ENCODE results near the gene FAM151A. TPM values are rescaled to one million over a fixed set of nuclear protein-coding genes. Genes with fewer than 3 reads are reported as not detected.

Gene FAM151A
- total and polyA plus RNA-seq, 2 experiments from 2014 or later = 0.10 TPM; not detected in 1

- TF ChIP-seq, protein P1, sequence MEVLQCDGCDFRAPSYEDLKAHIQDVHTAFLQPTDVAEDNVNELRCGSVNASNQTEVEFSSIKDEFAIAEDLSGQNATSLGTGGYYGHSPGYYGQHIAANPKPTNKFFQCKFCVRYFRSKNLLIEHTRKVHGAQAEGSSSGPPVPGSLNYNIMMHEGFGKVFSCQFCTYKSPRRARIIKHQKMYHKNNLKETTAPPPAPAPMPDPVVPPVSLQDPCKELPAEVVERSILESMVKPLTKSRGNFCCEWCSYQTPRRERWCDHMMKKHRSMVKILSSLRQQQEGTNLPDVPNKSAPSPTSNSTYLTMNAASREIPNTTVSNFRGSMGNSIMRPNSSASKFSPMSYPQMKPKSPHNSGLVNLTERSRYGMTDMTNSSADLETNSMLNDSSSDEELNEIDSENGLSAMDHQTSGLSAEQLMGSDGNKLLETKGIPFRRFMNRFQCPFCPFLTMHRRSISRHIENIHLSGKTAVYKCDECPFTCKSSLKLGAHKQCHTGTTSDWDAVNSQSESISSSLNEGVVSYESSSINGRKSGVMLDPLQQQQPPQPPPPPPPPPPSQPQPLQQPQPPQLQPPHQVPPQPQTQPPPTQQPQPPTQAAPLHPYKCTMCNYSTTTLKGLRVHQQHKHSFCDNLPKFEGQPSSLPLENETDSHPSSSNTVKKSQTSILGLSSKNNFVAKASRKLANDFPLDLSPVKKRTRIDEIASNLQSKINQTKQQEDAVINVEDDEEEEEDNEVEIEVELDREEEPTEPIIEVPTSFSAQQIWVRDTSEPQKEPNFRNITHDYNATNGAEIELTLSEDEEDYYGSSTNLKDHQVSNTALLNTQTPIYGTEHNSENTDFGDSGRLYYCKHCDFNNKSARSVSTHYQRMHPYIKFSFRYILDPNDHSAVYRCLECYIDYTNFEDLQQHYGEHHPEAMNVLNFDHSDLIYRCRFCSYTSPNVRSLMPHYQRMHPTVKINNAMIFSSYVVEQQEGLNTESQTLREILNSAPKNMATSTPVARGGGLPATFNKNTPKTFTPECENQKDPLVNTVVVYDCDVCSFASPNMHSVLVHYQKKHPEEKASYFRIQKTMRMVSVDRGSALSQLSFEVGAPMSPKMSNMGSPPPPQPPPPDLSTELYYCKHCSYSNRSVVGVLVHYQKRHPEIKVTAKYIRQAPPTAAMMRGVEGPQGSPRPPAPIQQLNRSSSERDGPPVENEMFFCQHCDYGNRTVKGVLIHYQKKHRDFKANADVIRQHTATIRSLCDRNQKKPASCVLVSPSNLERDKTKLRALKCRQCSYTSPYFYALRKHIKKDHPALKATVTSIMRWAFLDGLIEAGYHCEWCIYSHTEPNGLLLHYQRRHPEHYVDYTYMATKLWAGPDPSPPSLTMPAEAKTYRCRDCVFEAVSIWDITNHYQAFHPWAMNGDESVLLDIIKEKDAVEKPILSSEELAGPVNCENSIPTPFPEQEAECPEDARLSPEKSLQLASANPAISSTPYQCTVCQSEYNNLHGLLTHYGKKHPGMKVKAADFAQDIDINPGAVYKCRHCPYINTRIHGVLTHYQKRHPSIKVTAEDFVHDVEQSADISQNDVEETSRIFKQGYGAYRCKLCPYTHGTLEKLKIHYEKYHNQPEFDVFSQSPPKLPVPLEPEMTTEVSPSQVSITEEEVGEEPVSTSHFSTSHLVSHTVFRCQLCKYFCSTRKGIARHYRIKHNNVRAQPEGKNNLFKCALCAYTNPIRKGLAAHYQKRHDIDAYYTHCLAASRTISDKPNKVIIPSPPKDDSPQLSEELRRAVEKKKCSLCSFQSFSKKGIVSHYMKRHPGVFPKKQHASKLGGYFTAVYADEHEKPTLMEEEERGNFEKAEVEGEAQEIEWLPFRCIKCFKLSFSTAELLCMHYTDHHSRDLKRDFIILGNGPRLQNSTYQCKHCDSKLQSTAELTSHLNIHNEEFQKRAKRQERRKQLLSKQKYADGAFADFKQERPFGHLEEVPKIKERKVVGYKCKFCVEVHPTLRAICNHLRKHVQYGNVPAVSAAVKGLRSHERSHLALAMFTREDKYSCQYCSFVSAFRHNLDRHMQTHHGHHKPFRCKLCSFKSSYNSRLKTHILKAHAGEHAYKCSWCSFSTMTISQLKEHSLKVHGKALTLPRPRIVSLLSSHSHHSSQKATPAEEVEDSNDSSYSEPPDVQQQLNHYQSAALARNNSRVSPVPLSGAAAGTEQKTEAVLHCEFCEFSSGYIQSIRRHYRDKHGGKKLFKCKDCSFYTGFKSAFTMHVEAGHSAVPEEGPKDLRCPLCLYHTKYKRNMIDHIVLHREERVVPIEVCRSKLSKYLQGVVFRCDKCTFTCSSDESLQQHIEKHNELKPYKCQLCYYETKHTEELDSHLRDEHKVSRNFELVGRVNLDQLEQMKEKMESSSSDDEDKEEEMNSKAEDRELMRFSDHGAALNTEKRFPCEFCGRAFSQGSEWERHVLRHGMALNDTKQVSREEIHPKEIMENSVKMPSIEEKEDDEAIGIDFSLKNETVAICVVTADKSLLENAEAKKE (CRISPR knock-in tag; IDR thresholded peaks at IDR 0.05) = no peak
- no peak for TF ChIP-seq NANOG (IDR thresholded peaks at IDR 0.05; ENCODE audit: borderline replicate concordance)
- TF ChIP-seq JUNB (IDR thresholded peaks at IDR 0.05; ENCODE audit: unreplicated experiment) = no peak
- TF ChIP-seq REST (IDR thresholded peaks at IDR 0.05; ENCODE audit: unreplicated experiment) = no peak
- no peak for TF ChIP-seq ZNF331 (CRISPR knock-in tag; IDR thresholded peaks at IDR 0.05; ENCODE audit: low read depth)
- no peak for TF ChIP-seq EZH2phosphoT487 (IDR thresholded peaks at IDR 0.05; ENCODE audit: unreplicated experiment)
- TF ChIP-seq EZH2 (IDR thresholded peaks at IDR 0.05; ENCODE audit: low read depth, unreplicated experiment) = no peak
- no peak for TF ChIP-seq CTCF (conservative IDR thresholded peaks at IDR 0.05; ENCODE audit: low read depth in 2 of 2)
- TF ChIP-seq POLR2AphosphoS5 (IDR thresholded peaks at IDR 0.05; ENCODE audit: low read depth) = no peak
Measured at GRCh38 chr1:54611621-54612020, 11.7 kb downstream of the FAM151A start (continued).

All from GM23338 (cell line).